Fibroblast of pulmonary artery (primary cell): ENCODE measurements around the gene ATP9B.

Source experiments
- DNase-seq: peaks from one replicate; pipeline ENCODE4 v3.0.0-alpha.2; 2010; ENCODE audit warnings: low read depth
- H3K4me3 ChIP-seq: replicated peaks from 2 replicates; pipeline ENCODE4 v1.5.1; 2011; ENCODE audit warnings: low read depth, mild to moderate bottlenecking, control low read depth, low read length, moderate library complexity
- TF ChIP-seq, protein P1 (sequence below): IDR thresholded peaks from 2 replicates; pipeline ENCODE4 v1.5.1; 2011; ENCODE audit warnings: mild to moderate bottlenecking, control low read depth, low read length, inconsistent platforms; ENCODE audit errors: missing control alignments

The ATP9B gene

GRCh38 chr18:79245517-79246001 lies 176.4 kb downstream of the ATP9B start:
- H3K4me3 ChIP-seq, result no peak overlapping the region
- no peak for DNase-seq
- TF ChIP-seq, protein P1, sequence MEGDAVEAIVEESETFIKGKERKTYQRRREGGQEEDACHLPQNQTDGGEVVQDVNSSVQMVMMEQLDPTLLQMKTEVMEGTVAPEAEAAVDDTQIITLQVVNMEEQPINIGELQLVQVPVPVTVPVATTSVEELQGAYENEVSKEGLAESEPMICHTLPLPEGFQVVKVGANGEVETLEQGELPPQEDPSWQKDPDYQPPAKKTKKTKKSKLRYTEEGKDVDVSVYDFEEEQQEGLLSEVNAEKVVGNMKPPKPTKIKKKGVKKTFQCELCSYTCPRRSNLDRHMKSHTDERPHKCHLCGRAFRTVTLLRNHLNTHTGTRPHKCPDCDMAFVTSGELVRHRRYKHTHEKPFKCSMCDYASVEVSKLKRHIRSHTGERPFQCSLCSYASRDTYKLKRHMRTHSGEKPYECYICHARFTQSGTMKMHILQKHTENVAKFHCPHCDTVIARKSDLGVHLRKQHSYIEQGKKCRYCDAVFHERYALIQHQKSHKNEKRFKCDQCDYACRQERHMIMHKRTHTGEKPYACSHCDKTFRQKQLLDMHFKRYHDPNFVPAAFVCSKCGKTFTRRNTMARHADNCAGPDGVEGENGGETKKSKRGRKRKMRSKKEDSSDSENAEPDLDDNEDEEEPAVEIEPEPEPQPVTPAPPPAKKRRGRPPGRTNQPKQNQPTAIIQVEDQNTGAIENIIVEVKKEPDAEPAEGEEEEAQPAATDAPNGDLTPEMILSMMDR, result no peak

DNA sequence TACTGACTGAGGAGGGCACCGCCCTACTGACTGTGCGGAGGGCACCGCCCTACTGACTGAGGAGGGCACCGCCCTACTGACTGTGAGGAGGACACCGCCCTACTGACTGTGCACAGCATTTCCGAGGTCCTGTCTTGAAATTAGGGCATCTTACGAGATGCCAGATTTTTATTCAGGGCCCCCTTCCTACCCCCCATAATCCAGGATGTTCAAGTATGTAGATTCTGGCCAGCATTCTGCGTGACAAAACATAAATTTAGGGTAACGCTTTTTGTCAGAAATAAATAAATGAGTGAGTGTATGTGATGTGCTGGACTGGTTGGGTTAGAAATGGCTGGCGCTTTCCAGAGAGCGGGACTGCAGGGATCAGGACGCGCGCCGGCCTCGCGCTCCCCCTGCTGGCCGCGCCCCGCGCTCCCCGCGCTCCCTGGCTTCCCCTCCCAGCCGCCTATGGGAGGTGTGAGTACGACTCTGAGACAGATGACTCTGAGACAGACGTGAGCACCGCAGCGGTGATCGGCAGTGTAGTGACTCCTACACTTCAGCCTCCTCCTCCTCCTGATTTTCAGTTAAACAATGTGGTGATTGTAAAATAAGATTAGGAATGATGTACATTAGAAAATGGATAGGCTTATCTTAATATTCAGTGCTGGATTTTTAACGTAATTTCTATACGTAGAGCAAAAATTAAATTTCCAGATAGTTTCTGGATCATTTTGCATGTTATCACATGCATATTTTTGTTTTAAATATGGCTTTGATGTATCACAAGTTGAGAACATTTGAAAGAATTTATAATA lies 177.3 kb downstream of the ATP9B start:
- peak overlapping the region; percentile 10 for H3K4me3 ChIP-seq
- peak; percentile 78 for DNase-seq
- TF ChIP-seq, protein P1, result peak; percentile 55

- DNase-seq, result peak; percentile 6
- no peak overlapping the region for H3K4me3 ChIP-seq
- TF ChIP-seq, protein P1, result no peak
Observed at GRCh38 chr18:79248495-79249060, 179.4 kb downstream of the ATP9B start.

DNA sequence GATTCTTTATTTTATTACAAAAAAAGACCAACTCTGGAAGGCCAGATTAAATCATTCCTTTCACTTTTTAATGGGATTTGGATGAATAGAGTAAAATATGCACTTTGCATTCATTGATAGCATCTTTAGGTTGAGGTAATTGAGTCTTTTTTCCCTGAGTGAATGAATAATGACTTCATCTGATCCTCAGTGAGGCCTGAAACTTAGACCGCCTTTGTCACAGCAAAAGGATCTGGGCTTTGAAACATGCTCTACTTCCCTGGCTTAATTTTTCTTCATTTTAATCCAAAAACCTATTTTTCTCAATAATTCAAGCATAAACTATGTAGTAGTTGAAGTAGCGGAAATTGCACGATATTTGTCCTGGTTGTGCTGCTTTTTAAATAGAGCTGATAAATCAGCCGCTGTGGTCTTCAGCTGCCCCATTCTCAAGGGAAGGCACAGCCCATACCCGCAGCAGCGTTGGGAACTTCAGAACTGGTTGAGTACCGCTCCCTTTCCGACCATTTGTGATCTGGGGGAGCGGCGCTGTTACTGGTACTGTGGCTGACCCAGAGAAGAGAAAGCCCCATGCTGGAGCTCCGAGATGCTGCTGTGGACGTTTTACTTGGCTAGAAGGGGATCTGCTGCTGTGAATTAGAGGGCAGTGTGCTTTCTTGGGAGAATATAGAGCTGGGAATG lies 181.2 kb downstream of the ATP9B start:
- no peak overlapping the region for H3K4me3 ChIP-seq
- no peak for DNase-seq
- TF ChIP-seq, protein P1, result no peak

GRCh38 chr18:79251021-79251420 lies 181.8 kb downstream of the ATP9B start:
- DNase-seq, result no peak
- no peak overlapping the region for H3K4me3 ChIP-seq
- TF ChIP-seq, protein P1, result no peak

- no peak for DNase-seq
- TF ChIP-seq, protein P1, result no peak
- no peak overlapping the region for H3K4me3 ChIP-seq
Observed at GRCh38 chr18:79252904-79253633, 183.9 kb downstream of the ATP9B start.
